Neural progenitor cell (in vitro differentiated cells): ENCODE measurements around the gene NUP62CL. TPM values are rescaled to one million over a fixed set of nuclear protein-coding genes. Genes with fewer than 3 reads are reported as not detected.
"Not testable (repeated sequence)": the region's sequence is repeated elsewhere in the genome, so short reads cannot be mapped to it uniquely, and the experiment has no call there.

Source experiments
- DNase-seq: peaks from one replicate; pipeline ENCODE4 v3.0.0-alpha.2; 2016; ENCODE audit warnings: low spot score
- H2AFZ ChIP-seq: fragments of 200-600 bp; sonication (generic); replicated peaks from 2 replicates; pipeline ENCODE4 v1.6.1; 2016; ENCODE audit warnings: antibody characterized with exemption
- H3F3A ChIP-seq: fragments of 200-600 bp; sonication (generic); 2 replicates; pipeline ENCODE4 v1.6.1; 2016; ENCODE audit warnings: antibody characterized with exemption, low read depth
- H3K27ac ChIP-seq: fragments of 200-600 bp; sonication (generic); 2 replicates; pipeline ENCODE4 v1.5.1; 2016; ENCODE audit warnings: mild to moderate bottlenecking
- H3K27me3 ChIP-seq: fragments of 200-600 bp; sonication (generic); 2 replicates; pipeline ENCODE4 v1.6.1; 2016; ENCODE audit warnings: mild to moderate bottlenecking, moderate library complexity
- H3K36me3 ChIP-seq: fragments of 200-600 bp; sonication (generic); 2 replicates; pipeline ENCODE4 v1.5.1; 2016
- H3K4me1 ChIP-seq: fragments of 200-600 bp; sonication (generic); 2 replicates; pipeline ENCODE4 v1.6.1; 2016; ENCODE audit warnings: mixed run types
- H3K4me2 ChIP-seq: fragments of 200-600 bp; sonication (generic); 2 replicates; pipeline ENCODE4 v1.6.1; 2016
- H3K4me3 ChIP-seq: fragments of 200-600 bp; sonication (generic); 2 replicates; pipeline ENCODE4 v1.5.1; 2016
- H3K79me2 ChIP-seq: fragments of 200-600 bp; sonication (generic); 2 replicates; pipeline ENCODE4 v1.6.1; 2016; ENCODE audit warnings: low read depth
- H3K9ac ChIP-seq: fragments of 200-600 bp; sonication (generic); 2 replicates; pipeline ENCODE4 v1.6.1; 2016
- H3K9me3 ChIP-seq: fragments of 200-600 bp; sonication (generic); 2 replicates; pipeline ENCODE4 v1.5.1; 2016; ENCODE audit warnings: low read depth
- H4K20me1 ChIP-seq: fragments of 200-600 bp; sonication (generic); 2 replicates; pipeline ENCODE4 v1.6.1; 2016; ENCODE audit warnings: low read depth
- H3K27ac Mint-ChIP-seq: 3 replicates; pipeline ENCODE4 v1.8.0; 2021; ENCODE audit warnings: mixed read lengths
- H3K27me3 Mint-ChIP-seq: 2 replicates; pipeline ENCODE4 v1.8.0; 2022; ENCODE audit warnings: low read depth, mild to moderate bottlenecking, inconsistent platforms, moderate library complexity, mixed read lengths; ENCODE audit not compliant: insufficient read depth
- H3K36me3 Mint-ChIP-seq: 3 replicates; pipeline ENCODE4 v1.8.0; 2021; ENCODE audit warnings: mixed read lengths
- H3K4me1 Mint-ChIP-seq: 3 replicates; pipeline ENCODE4 v1.8.0; 2021; ENCODE audit warnings: mixed read lengths
- H3K4me3 Mint-ChIP-seq: 3 replicates; pipeline ENCODE4 v1.8.0; 2021; ENCODE audit warnings: mild to moderate bottlenecking, moderate library complexity, mixed read lengths
- H3K9me3 Mint-ChIP-seq: 3 replicates; pipeline ENCODE4 v1.8.0; 2020; ENCODE audit warnings: mixed read lengths
- EZH2 ChIP-seq: fragments of 200-600 bp; sonication (generic); IDR thresholded peaks from 2 replicates; pipeline ENCODE4 v1.6.1; 2017; ENCODE audit warnings: antibody characterized with exemption, mild to moderate bottlenecking, moderate library complexity
- EZH2phosphoT487 ChIP-seq: fragments of 200-600 bp; sonication (generic); IDR thresholded peaks from 2 replicates; pipeline ENCODE4 v1.6.1; 2017; ENCODE audit warnings: antibody characterized with exemption
- total RNA-seq: library from RNA; depleted of rRNA; stranded (reverse); fragments of >200 nt; gene quantifications from 2 replicates; pipeline ENCODE4 v1.2.3, GENCODE V29; 2015; ENCODE audit warnings: low replicate concordance
- TF ChIP-seq, protein P1 (sequence below): fragments of 200-600 bp; sonication (generic); IDR thresholded peaks from 2 replicates; pipeline ENCODE4 v1.5.1; 2017; ENCODE audit warnings: antibody characterized with exemption, mild to moderate bottlenecking

NUP62CL gene
- total RNA-seq, 1 donor from 2014 or later = 16.9 TPM

DNA sequence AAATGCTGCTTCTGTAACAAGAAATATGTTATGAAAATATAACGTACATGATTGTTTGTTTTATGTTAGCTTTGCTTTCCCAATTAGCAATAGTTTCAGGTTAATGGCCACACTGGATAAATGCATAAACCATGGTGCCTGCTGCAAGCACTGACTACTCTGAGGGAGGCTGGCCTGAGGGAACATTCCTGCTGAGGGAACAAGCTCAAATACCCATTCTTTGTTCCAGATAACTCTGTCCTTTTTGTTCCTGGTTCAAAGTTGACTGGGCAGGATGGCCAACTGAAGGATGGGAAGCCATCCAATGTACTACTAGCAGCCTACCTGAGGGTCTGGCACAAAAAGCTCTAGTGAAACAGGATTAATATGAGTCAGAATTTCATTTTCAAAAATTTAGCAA is 37.5 kb downstream of the NUP62CL start:
- no peaks in the 10 kb centered on the region for H4K20me1 ChIP-seq
- no peak for DNase-seq
- TF ChIP-seq EZH2 (no peak), EZH2phosphoT487 (no peak)
- TF ChIP-seq, protein P1, sequence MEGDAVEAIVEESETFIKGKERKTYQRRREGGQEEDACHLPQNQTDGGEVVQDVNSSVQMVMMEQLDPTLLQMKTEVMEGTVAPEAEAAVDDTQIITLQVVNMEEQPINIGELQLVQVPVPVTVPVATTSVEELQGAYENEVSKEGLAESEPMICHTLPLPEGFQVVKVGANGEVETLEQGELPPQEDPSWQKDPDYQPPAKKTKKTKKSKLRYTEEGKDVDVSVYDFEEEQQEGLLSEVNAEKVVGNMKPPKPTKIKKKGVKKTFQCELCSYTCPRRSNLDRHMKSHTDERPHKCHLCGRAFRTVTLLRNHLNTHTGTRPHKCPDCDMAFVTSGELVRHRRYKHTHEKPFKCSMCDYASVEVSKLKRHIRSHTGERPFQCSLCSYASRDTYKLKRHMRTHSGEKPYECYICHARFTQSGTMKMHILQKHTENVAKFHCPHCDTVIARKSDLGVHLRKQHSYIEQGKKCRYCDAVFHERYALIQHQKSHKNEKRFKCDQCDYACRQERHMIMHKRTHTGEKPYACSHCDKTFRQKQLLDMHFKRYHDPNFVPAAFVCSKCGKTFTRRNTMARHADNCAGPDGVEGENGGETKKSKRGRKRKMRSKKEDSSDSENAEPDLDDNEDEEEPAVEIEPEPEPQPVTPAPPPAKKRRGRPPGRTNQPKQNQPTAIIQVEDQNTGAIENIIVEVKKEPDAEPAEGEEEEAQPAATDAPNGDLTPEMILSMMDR = no peak
- no peaks in the 10 kb centered on the region for H3F3A ChIP-seq
- Mint-ChIP-seq H3K4me1 (no peaks in the 10 kb centered on the region), H3K27ac (no peak overlapping the region), H3K9me3 (no peaks in the 10 kb centered on the region), H3K27me3 (no peaks in the 10 kb centered on the region), H3K4me3 (no peak overlapping the region), H3K36me3 (peaks cover 2% of the 10 kb centered on the region)
- no peak overlapping the region for H3K9ac ChIP-seq
- no peaks in the 10 kb centered on the region for H3K79me2 ChIP-seq
- no peaks in the 10 kb centered on the region for H3K4me1 ChIP-seq
- H3K27me3 ChIP-seq = no peaks in the 10 kb centered on the region
- H2AFZ ChIP-seq = no peak overlapping the region
- no peak overlapping the region for H3K27ac ChIP-seq
- no peaks in the 10 kb centered on the region for H3K36me3 ChIP-seq
- H3K4me3 ChIP-seq = no peak overlapping the region
- H3K9me3 ChIP-seq = peaks cover 3% of the 10 kb centered on the region
- no peak overlapping the region for H3K4me2 ChIP-seq

DNA sequence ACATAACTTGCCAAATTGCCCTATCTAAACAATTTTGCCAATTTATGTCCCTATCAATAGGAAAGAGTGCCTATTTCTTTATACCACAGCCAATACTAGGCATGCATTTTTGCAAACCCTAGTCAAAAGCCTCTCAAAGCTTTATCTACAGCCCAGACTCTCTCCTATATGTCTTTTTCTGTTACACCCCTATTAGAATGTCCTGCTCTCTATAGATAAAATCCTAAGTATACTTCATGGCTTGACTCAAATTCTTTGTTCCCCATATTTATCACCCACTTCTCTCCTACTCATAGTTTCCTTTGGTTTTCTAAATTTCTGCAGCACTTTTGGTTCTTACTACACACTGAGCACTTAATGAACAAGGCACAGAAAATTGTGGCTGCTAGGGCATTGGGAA is 38.0 kb downstream of the NUP62CL start:
- TF ChIP-seq EZH2phosphoT487 (no peak), EZH2 (no peak)
- TF ChIP-seq, protein P1 = no peak
- H3K27ac ChIP-seq = no peak overlapping the region
- no peaks in the 10 kb centered on the region for H4K20me1 ChIP-seq
- H3K4me2 ChIP-seq = no peak overlapping the region
- H3K79me2 ChIP-seq = no peaks in the 10 kb centered on the region
- Mint-ChIP-seq H3K9me3 (no peaks in the 10 kb centered on the region), H3K4me1 (no peaks in the 10 kb centered on the region), H3K27ac (no peak overlapping the region), H3K27me3 (no peaks in the 10 kb centered on the region), H3K4me3 (no peak overlapping the region), H3K36me3 (peaks cover 2% of the 10 kb centered on the region)
- H3K4me1 ChIP-seq = no peaks in the 10 kb centered on the region
- no peak for DNase-seq
- no peak overlapping the region for H3K4me3 ChIP-seq
- no peak overlapping the region for H2AFZ ChIP-seq
- no peaks in the 10 kb centered on the region for H3F3A ChIP-seq
- no peaks in the 10 kb centered on the region for H3K9me3 ChIP-seq
- no peaks in the 10 kb centered on the region for H3K36me3 ChIP-seq
- H3K27me3 ChIP-seq = no peaks in the 10 kb centered on the region
- no peak overlapping the region for H3K9ac ChIP-seq

DNA sequence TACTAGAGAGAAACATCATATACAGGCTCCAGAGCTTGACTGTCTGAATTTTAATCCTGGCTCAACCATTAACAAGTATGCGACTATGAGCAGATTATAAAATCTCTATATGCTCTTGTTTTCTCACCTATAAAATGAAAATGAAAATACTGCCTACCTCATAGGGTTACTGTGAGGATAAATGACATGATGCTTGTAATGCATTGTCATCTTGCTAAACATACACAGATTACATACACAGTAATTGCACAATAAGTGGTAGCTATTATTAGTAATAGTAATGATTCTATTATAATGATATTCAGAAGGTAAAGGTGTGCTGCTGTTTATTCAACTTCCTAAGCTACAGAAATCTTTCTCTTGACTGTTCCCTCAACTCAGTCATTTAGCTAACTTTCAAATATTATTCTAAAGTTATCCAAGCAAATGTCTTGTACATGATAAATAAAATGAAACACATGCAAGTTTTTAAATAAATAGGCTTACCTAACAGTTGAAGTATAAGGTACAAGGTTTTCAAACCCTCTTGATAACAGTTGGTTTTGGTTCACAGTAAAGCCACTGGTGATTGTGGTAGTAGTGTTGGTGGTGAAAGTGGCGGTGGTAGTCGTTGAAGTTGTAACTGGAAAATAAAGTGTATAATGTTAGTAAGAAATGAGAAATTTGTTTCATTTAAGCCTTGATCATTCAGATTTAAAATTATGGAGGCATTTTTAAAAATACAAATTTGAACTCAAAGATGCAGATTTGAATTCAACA is 38.9 kb downstream of the NUP62CL start:
- Histone ChIP-seq H3F3A (no peaks in the 10 kb centered on the region), H3K79me2 (no peaks in the 10 kb centered on the region), H3K9me3 (no peaks in the 10 kb centered on the region), H3K4me1 (no peaks in the 10 kb centered on the region), H3K4me2 (no peak overlapping the region), H3K36me3 (no peaks in the 10 kb centered on the region), H3K27me3 (no peaks in the 10 kb centered on the region), H2AFZ (no peak overlapping the region), H3K27ac (no peak overlapping the region), H3K4me3 (no peak overlapping the region), H3K9ac (no peak overlapping the region), H4K20me1 (no peaks in the 10 kb centered on the region)
- TF ChIP-seq EZH2 (no peak), EZH2phosphoT487 (no peak)
- TF ChIP-seq, protein P1 = no peak
- Mint-ChIP-seq H3K27ac (no peak overlapping the region), H3K27me3 (no peaks in the 10 kb centered on the region), H3K36me3 (peaks cover 2% of the 10 kb centered on the region), H3K4me1 (no peaks in the 10 kb centered on the region), H3K4me3 (no peak overlapping the region), H3K9me3 (no peaks in the 10 kb centered on the region)
- no peak for DNase-seq

DNA sequence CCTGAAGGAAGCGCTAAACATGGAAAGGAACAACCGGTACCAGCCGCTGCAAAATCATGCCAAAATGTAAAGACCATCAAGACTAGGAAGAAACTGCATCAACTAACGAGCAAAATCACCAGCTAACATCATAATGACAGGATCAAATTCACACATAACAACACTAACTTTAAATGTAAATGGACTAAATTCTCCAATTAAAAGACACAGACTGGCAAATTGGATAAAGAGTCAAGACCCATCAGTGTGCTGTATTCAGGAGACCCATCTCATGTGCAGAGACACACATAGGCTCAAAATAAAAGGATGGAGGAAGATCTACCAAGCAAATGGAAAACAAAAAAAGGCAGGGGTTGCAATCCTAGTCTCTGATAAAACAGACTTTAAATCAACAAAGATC is 48.6 kb downstream of the NUP62CL start:
- H3K4me3 Mint-ChIP-seq, H3K9me3 ChIP-seq, H3K4me3 ChIP-seq, H3K4me2 ChIP-seq, H3K27ac Mint-ChIP-seq, H3K9me3 Mint-ChIP-seq, H4K20me1 ChIP-seq, H3K27ac ChIP-seq, DNase-seq, H3K36me3 ChIP-seq, H3F3A ChIP-seq, H3K9ac ChIP-seq, H3K4me1 ChIP-seq, H2AFZ ChIP-seq, H3K36me3 Mint-ChIP-seq, H3K79me2 ChIP-seq, H3K4me1 Mint-ChIP-seq, H3K27me3 Mint-ChIP-seq, H3K27me3 ChIP-seq: not testable (repeated sequence)

DNA sequence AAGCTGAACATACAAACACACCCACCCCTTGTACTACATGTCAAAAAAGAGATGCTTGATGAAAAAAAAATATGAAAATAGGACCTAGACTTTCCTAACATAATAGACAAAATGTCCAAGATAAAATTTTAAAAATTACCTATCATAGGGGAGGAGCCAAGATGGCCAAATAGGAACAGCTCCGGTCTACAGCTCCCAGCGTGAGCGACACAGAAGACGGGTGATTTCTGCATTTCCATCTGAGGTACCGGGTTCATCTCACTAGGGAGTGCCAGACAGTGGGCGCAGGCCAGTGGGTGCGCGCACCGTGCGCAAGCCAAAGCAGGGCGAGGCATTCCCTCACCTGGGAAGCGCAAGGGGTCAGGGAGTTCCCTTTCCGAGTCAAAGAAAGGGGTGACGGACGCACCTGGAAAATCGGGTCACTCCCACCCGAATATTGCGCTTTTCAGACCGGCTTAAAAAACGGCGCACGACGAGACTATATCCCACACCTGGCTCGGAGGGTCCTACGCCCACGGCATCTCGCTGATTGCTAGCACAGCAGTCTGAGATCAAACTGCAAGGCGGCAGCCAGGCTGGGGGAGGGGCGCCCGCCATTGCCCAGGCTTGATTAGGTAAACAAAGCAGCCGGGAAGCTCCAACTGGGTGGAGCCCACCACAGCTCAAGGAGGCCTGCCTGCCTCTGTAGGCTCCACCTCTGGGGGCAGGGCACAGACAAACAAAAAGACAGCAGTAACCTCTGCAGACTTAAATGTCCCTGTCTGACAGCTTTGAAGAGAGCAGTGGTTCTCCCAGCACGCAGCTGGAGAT is 50.4 kb downstream of the NUP62CL start:
- not testable (repeated sequence) for DNase-seq, H3K36me3 ChIP-seq, H3K27ac Mint-ChIP-seq, H3K9me3 Mint-ChIP-seq, H3K27me3 Mint-ChIP-seq, H3K79me2 ChIP-seq, H3K36me3 Mint-ChIP-seq, H4K20me1 ChIP-seq, H3F3A ChIP-seq, H3K27me3 ChIP-seq, H3K4me1 ChIP-seq, H3K9ac ChIP-seq, H3K27ac ChIP-seq, H3K4me1 Mint-ChIP-seq, H2AFZ ChIP-seq, H3K9me3 ChIP-seq
- H3K4me3 ChIP-seq = peak overlapping the region; percentile 49
- peak overlapping the region; percentile 80 for H3K4me3 Mint-ChIP-seq
- H3K4me2 ChIP-seq = peak overlapping the region; percentile 63
